GM12892 (cell line): ENCODE measurements around the gene ARFGAP1.

Experiments
- POLR2A ChIP-seq: IDR thresholded peaks from 2 replicates; pipeline ENCODE4 v1.6.1; 2011; ENCODE audit warnings: low read depth, low read length, control low read depth
- POLR2AphosphoS5 ChIP-seq: IDR thresholded peaks from 2 replicates; pipeline ENCODE4 v1.6.1; 2011; ENCODE audit warnings: low read depth, low read length, control low read depth

- TF ChIP-seq POLR2A (no peak), POLR2AphosphoS5 (no peak)
These were observed 35.1 kb downstream of the ARFGAP1 start for GRCh38 chr20:63307538-63308217.
